ENCODE data around the gene PIK3C2B.
"Not testable (repeated sequence)": the region's sequence is repeated elsewhere in the genome, so short reads cannot be mapped to it uniquely, and the experiment has no call there.

The PIK3C2B gene

DNA sequence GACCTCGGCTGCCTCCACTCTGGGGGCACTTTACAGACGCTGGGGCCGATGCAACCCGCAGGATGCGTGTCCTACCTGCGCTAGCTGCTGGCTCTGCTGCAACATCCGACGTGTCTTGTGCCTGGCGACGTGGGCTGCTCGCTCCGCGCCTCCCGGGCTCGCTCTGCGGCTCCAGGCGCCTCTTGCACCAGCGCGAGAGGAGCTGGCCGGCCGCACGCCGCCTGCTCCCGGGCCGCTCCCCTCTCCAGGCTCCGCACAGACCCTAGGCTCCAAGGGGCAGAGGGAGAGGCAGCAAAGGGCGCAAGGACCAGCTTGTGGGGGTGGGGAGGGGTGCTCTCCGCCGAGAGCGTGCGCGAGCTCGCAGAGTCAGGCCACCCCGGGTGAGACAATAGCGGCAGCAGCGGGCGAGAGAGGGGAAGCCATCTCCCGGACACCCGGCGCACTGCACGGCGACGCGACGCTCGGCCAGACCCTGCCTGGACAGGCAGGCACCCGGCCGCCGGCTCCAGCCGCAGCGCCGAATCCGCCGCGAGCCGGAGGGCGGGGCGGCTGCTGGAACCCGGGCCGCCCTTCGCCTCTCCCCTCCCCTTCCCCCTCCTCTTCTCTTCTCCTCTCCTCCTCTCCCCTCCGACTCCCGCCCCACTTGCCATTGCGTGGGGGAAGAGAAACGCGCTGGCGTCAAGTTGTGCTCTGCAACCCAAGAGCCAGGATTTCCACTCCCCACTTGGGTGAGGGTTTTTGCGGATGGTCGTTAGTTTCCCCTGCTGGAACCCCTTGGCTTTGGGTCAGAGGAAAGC, at the start of gene PIK3C2B:
Gene PIK3C2B (minus strand): TSS at position 525 of the 797 bp plus-strand sequence. CDS start 25,003 bp downstream, outside the sequence.
- peak; percentile 74 for DNase-seq

- no peak for DNase-seq
Measured at GRCh38 chr1:204544321-204544720, 49.7 kb upstream of the PIK3C2B start.

GRCh38 chr1:204541626-204542025, 47.0 kb upstream of the PIK3C2B start:
- no peak for DNase-seq

DNA sequence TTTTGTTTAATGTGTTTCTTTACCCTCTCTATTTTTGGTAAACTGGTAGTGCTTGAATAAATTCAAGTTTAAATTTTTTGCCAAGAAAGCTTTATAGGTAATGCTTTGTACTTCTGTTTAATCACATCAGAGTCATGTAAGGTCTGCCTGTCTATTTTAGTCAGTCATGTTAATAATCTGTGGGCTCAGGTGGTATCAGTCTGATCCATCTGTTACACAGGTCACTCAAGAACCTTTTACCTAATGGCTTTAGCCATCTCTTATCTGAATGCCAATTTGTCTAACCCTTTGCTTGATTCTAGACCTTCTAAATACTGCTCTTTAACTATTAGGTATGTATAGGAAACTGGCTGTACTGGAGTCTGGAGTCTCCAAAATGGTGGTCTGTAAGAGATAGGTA, 38.2 kb upstream of the PIK3C2B start:
- DNase-seq: no peak

DNA sequence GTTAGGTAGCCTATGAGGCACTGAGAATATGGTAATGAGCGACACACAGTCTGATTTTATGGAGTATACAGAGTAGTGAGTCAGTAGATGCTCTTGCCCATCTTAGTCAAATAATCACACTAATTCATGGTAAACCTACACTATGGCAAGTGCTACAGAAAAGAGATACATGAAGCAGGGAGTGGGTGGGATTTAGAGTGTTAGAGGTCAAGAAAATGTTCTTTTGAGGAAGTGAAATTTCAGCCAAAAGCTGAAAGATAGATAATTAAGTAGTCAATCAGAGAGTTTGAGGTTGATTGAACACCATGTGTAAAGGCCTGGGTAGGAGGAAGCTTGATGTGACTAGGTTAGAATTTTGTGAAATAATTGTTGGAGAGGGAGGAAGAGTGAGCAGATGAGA, 36.3 kb upstream of the PIK3C2B start:
- DNase-seq: no peak

GRCh38 chr1:204529371-204529895, 34.8 kb upstream of the PIK3C2B start:
- DNase-seq: no peak

DNA sequence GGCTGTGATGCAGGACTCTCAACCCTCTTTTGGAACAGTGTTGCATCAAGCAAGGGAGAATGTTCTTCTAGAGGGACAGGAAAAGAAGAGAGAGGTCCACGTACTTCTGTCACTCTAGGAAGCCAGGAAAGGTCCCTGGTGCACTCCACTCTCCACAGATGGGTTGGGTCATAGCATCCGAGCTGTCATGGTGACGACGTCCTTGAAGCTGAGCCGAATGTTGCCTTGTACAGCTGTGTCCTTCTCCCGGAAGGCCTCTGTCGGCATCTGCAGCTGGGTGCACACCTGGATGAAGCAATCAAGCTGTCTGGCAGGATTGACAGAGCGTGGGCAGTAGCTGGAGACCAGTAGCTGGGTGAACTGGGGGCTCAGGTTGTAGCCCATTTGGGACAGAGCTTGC, 34.1 kb upstream of the PIK3C2B start:
- no peak for DNase-seq

GRCh38 chr1:204528241-204528640, 33.6 kb upstream of the PIK3C2B start:
- no peak for DNase-seq

DNA sequence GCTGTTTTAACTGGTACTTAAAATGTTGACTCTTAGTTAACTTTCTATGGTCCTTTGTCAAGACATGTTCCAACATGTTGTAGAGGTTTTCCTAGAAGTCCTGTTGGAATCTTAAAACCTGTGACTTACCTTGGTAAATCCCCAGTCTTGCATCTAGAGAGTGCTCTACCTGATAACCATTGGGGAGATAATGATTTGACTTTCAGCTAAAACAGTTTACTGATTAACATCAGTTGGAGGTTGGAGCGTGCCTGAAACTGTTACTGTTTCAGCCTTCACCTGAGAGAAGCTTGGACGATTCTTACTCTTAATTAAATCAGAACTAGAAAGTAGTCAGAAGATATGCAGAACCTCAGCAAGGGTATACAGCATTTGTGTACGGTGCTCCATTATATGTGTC, 30.4 kb upstream of the PIK3C2B start:
- DNase-seq: no peak

DNA sequence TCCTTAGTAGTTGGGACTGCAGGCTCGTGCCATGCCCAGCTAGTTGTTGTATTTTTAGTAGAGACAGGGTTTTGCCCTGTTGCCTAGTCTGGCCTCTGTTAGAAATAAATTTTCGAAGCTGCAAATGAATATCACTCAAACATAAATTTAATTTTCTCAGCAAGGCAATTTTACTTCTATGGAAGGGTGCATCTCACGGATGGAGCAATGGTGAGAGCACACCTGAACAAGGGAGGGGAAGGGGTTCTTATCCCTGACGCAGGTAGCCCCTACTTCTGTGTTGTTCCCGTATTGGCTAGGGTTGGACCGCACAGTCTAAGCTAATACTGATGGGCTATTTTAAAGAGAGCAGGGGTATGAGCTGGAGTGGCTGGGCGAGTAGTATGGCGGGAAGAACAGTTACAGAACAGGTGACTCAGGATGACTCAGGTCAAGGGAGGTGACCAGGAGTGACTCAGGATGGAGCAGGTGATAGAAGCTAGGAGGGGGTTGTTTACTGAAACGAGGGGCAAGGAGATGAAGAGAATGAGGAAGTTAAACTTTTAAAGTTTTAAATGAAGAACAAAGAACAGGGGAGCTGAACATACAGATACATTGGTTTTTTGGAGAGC, 29.1 kb upstream of the PIK3C2B start:
- peak; percentile 55 for DNase-seq

- DNase-seq: not testable (repeated sequence)
Measured at GRCh38 chr1:204521941-204522521, 27.4 kb upstream of the PIK3C2B start.

DNA sequence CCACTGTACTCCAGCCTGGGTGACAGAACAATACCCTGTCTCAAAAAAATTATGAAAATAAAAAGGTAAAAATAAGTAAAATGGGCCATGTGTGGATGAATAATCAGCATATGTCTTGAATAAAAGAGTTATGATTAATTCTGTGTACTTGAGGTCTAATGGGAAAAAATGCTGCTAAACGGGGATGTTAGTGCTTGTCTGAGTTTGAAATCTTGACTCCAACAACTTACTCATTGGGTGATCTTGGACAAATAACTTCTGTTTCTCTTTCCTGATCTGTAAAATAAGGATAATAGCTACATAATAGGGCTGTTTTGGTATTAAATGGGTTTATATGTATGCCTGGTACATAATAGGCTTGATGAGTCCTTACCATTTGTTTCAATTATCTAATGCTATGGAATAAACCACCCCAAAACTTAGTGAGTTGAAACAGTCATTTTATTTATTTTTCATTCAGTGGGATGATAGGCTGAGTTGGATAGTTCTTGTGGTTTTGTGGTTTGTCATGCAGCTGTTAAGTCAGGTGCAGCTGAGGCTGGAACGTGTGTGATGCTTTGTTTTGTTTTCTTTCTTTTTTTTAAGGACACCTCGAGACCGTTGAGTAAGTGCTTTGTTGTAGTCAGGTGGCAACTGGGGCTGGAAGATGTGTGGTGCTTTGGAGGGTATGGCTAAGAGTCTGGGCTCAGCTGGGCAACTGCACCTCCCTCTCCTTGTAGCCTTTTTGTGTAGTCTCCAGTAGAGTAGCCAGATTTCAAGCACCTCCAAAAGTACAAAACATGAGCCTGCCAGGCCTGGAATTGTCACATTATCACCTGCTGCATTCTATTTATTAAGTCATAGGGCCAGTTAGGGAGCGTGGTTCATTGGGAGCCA, 26.5 kb upstream of the PIK3C2B start:
- DNase-seq: peak; percentile 74

- peak; percentile 31 for DNase-seq
Measured at GRCh38 chr1:204517382-204517781, 22.8 kb upstream of the PIK3C2B start.

- peak; percentile 94 for DNase-seq
Measured at GRCh38 chr1:204516180-204516879, 21.7 kb upstream of the PIK3C2B start, which contains the start of gene MDM4. Gene MDM4, plus strand, starts transcription at chr1:204516406. Its CDS starts 9,113 bp downstream, at chr1:204525519.

- no peak for DNase-seq
Measured at GRCh38 chr1:204514828-204515227, 20.2 kb upstream of the PIK3C2B start.

DNA sequence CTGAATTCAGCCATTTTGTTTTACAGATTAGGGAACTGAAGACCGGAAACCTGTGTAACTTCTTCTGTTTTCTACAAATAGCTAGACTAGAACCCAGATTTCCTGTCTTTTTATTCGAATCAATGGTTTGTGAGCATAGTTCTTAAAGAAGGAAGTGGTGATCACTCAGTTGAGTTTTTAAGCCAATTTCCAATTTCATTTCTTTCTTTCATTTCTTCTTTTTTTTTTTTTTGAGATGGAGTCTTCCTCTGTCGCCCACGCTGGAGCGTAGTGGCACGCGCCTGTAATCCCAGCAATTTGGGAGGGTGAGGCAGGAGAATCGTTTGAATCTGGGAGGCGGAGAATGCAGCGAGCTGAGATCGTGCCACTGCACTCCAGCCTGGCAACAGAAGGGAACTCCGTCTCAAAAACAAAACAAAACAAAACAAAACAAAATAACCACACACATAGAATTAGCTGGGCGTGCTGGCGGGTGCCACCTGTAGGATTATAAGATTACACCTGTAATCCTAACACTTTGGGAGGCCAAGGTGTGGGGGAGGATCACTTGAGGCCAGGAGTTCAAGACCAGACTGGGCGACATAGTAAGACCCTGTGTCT, 18.6 kb upstream of the PIK3C2B start:
- DNase-seq: peak; percentile 63

- DNase-seq: no peak
Measured at GRCh38 chr1:204511366-204511765, 16.8 kb upstream of the PIK3C2B start.

DNA sequence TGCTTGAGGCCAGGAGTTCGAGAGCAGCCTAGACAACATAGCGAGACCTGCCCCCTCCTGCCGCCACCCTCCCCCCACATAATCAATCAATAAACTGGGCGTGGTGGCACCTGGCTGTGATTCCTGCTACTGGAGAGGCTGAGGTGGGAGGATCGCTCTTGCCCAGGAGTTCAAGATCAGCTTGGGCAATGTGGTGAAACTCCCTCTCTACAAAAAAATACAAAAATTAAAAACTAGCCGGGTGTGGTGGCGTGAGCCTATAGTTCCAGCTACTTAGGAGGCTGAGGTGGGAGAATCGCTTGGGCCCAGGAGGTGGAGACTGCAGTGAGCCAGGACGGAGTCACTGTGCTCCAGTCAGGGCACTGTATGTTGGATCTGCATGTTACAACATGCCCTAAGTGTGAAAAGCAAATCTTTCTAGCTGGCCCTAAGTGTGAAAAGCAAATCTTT, 14.6 kb upstream of the PIK3C2B start:
- DNase-seq: no peak

- DNase-seq: peak; percentile 20
Measured at GRCh38 chr1:204507317-204508105, 12.9 kb upstream of the PIK3C2B start.

DNA sequence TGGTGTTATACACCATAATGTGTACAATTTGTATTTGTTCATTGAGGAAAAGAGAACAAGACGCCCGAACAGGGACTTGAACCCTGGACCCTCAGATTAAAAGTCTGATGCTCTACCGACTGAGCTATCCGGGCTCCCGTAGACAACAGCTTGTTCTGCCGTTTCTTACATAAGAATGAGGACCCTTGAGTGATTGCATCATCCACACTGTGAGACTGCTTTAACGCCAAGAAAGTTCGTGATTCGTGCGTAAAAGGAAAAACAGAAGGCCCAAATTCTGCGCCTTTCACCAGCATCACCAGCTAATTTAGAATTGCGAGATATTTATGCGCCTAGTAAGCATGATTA, 12.3 kb upstream of the PIK3C2B start:
- peak; percentile 83 for DNase-seq

Data from CD4-positive, alpha-beta T cell treated with Interleukin-17A for 4 hours (primary cell).